KMS-11 (cell line): ENCODE measurements around the gene ZBTB7B.

Source experiments
- H2AFZ ChIP-seq: fragments of 200-600 bp; sonication (generic); 2 replicates; pipeline ENCODE4 v1.6.1; 2016; ENCODE audit warnings: antibody characterized with exemption, mixed run types, low read depth
- H3K27ac ChIP-seq: fragments of 200-600 bp; sonication (generic); 2 replicates; pipeline ENCODE4 v1.6.1; 2016; ENCODE audit warnings: mild to moderate bottlenecking, mixed run types
- H3K27me3 ChIP-seq: fragments of 200-600 bp; sonication (generic); 2 replicates; pipeline ENCODE4 v1.6.1; 2017; ENCODE audit warnings: mild to moderate bottlenecking, low read depth, mixed run types, moderate library complexity; ENCODE audit not compliant: insufficient read depth
- H3K36me3 ChIP-seq: fragments of 200-600 bp; sonication (generic); 2 replicates; pipeline ENCODE4 v1.6.1; 2017; ENCODE audit warnings: mild to moderate bottlenecking, mixed run types; ENCODE audit not compliant: insufficient read depth
- H3K4me1 ChIP-seq: fragments of 200-600 bp; sonication (generic); 2 replicates; pipeline ENCODE4 v1.6.1; 2016; ENCODE audit warnings: mild to moderate bottlenecking, low read depth, mixed run types; ENCODE audit not compliant: poor library complexity, severe bottlenecking
- H3K4me2 ChIP-seq: fragments of 200-600 bp; sonication (generic); 2 replicates; pipeline ENCODE4 v1.7.0; 2016; ENCODE audit warnings: mild to moderate bottlenecking, mixed run types
- H3K4me3 ChIP-seq: fragments of 200-600 bp; sonication (generic); IDR thresholded peaks from 2 replicates; pipeline ENCODE4 v1.6.1; 2017; ENCODE audit warnings: low read depth, low read length, mixed read lengths; ENCODE audit not compliant: insufficient read depth
- H3K79me2 ChIP-seq: fragments of 200-600 bp; sonication (generic); 2 replicates; pipeline ENCODE4 v1.6.1; 2016; ENCODE audit warnings: low read depth, mixed run types; ENCODE audit not compliant: insufficient read depth
- H3K9ac ChIP-seq: fragments of 200-600 bp; sonication (generic); 2 replicates; pipeline ENCODE4 v1.6.1; 2016; ENCODE audit warnings: mild to moderate bottlenecking, mixed run types
- H4K20me1 ChIP-seq: fragments of 200-600 bp; sonication (generic); 2 replicates; pipeline ENCODE4 v1.6.1; 2016; ENCODE audit warnings: mild to moderate bottlenecking, mixed run types; ENCODE audit not compliant: insufficient read depth
- TF ChIP-seq, protein P1 (sequence below): fragments of 200-600 bp; sonication (generic); conservative IDR thresholded peaks from 2 replicates; pipeline ENCODE4 v1.6.1; 2017; ENCODE audit warnings: low read depth, mild to moderate bottlenecking, antibody characterized with exemption, low read length, moderate library complexity, mixed read lengths

Gene ZBTB7B

DNA sequence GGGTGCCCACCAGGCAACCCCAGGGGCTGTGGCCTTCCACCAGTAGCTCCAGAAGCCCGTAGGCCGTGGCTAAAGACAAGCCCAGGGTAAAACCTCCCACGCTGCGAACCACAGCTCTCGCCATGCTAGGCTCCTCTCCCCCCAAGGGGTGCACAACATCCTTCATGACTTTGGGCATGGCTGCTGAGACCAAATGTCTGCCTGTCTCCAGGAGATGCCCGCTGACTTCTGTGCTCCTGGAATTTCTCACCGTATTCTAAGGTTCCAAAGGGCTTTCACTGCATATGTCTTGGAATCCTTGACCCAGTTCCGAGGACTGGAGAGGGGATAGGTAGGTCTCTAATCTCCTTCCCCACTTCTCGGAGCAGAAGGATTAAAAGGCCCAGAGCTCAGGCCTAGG is 30.9 kb downstream of the ZBTB7B start, which contains the start of the genes DCST1 and DCST2:
TSS of gene DCST1 (plus strand) at position 301 of the 400 bp plus-strand sequence. CDS start 213 bp downstream, outside the sequence.
TSS of gene DCST2 (minus strand) at position 258 of the 400 bp plus-strand sequence. CDS start at position 178, 80 bp downstream.
- Histone ChIP-seq H3K4me1 (no peaks in the 10 kb centered on the region), H3K27ac (no peak within 1 kb of the TSS), H3K4me3 (no peak within 1 kb of the TSS), H2AFZ (no peak within 1 kb of the TSS), H3K4me2 (no peak within 1 kb of the TSS), H3K27me3 (peaks cover 47% of the 10 kb centered on the region; the same call in 1 of the 2 replicates), H4K20me1 (no peaks in the 10 kb centered on the region), H3K79me2 (no peaks in the 10 kb centered on the region), H3K9ac (no peak within 1 kb of the TSS), H3K36me3 (no peaks in the 10 kb centered on the region)
- TF ChIP-seq, protein P1, sequence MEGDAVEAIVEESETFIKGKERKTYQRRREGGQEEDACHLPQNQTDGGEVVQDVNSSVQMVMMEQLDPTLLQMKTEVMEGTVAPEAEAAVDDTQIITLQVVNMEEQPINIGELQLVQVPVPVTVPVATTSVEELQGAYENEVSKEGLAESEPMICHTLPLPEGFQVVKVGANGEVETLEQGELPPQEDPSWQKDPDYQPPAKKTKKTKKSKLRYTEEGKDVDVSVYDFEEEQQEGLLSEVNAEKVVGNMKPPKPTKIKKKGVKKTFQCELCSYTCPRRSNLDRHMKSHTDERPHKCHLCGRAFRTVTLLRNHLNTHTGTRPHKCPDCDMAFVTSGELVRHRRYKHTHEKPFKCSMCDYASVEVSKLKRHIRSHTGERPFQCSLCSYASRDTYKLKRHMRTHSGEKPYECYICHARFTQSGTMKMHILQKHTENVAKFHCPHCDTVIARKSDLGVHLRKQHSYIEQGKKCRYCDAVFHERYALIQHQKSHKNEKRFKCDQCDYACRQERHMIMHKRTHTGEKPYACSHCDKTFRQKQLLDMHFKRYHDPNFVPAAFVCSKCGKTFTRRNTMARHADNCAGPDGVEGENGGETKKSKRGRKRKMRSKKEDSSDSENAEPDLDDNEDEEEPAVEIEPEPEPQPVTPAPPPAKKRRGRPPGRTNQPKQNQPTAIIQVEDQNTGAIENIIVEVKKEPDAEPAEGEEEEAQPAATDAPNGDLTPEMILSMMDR = no peak

GRCh38 chr1:155034318-155035208 is 32.0 kb downstream of the ZBTB7B start:
- Histone ChIP-seq H4K20me1 (no peaks in the 10 kb centered on the region), H3K79me2 (no peaks in the 10 kb centered on the region), H3K4me1 (peaks cover 5% of the 10 kb centered on the region), H3K27ac (no peak overlapping the region), H3K4me3 (no peak overlapping the region), H3K36me3 (no peaks in the 10 kb centered on the region), H3K9ac (no peak overlapping the region), H2AFZ (no peak overlapping the region), H3K4me2 (no peak overlapping the region), H3K27me3 (peaks cover 46% of the 10 kb centered on the region; the same call in 1 of the 2 replicates)
- TF ChIP-seq, protein P1 = no peak

DNA sequence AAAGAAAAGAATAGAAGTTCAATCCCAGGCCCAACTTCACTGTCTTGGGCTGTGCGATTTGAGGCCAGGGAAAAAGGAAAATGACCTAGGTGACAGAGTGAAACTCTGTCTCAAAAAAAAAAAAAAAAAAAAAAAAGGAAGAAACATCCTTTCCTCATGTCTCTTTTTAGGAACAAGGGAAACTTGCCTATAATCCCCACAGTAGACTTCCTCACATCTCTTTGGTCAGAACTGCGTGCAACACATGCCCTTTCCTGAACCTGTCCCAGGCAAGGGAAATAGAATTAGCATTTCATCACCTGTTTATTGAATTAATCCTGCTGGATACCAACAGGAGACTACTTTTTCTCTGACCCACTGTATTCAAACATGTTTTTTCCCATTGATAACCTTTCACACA is 33.3 kb downstream of the ZBTB7B start:
- no peaks in the 10 kb centered on the region for H4K20me1 ChIP-seq

DNA sequence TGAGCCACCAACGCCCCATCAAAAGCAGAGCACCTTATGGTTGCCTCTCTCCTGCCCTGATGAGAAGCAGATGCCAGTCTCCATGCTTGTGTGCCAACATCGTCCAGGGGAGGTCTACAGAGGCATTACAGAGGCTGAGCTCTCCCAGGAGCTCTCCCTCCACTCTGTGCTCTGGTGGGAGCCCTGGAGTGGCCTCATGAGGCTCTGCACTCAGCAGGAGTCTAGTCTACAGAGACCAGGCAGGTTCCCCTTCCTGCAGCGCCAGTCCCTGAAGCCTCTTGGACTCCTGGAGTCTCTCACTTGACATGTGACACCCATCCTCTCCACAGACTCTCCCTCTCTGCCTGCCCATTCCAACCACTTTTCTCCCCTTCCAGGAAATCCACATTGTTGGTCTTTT is 34.4 kb downstream of the ZBTB7B start:
- H4K20me1 ChIP-seq = no peaks in the 10 kb centered on the region
- peaks cover 5% of the 10 kb centered on the region for H3K4me1 ChIP-seq
- no peaks in the 10 kb centered on the region for H3K36me3 ChIP-seq
- TF ChIP-seq, protein P1 = no peak
- H3K4me2 ChIP-seq = no peak overlapping the region
- no peak overlapping the region for H3K4me3 ChIP-seq
- no peak overlapping the region for H3K9ac ChIP-seq
- peaks cover 27% of the 10 kb centered on the region; the same call in 1 of the 2 replicates for H3K27me3 ChIP-seq
- H3K27ac ChIP-seq = no peak overlapping the region
- H3K79me2 ChIP-seq = no peaks in the 10 kb centered on the region
- H2AFZ ChIP-seq = no peak overlapping the region

More for the DNA sequence above, 33.3 kb downstream of the ZBTB7B start:
- H3K27me3 ChIP-seq = peaks cover 33% of the 10 kb centered on the region; the same call in 1 of the 2 replicates
- no peak overlapping the region for H3K4me3 ChIP-seq
- H3K36me3 ChIP-seq = no peaks in the 10 kb centered on the region
- no peak overlapping the region for H3K4me2 ChIP-seq
- TF ChIP-seq, protein P1 = no peak
- no peak overlapping the region for H2AFZ ChIP-seq
- H3K79me2 ChIP-seq = no peaks in the 10 kb centered on the region
- no peak overlapping the region for H3K9ac ChIP-seq
- peaks cover 5% of the 10 kb centered on the region for H3K4me1 ChIP-seq
- H3K27ac ChIP-seq = no peak overlapping the region
